Upper lobe of left lung (tissue), 6 donors: ENCODE results near the gene PTGR1. TPM values are rescaled to one million over a fixed set of nuclear protein-coding genes. Genes with fewer than 3 reads are reported as not detected.
A peak's percentile ranks its signal among the peaks of the same experiment; 100 is the strongest.
"Not testable (repeated sequence)": the region's sequence is repeated elsewhere in the genome, so short reads cannot be mapped to it uniquely, and the experiment has no call there.

ENCODE experiments used
- ATAC-seq, 2 donors: fragments of 200-7000 bp; cut with Tn5 transposase; one replicate each; pipeline ENCODE4 v1.9.1; 2022; ENCODE audit warnings: mild to moderate bottlenecking in 2 of 2, moderate library complexity in 2 of 2; ENCODE audit not compliant: low FRiP score in 2 of 2
- DNase-seq, 2 donors: peaks; one replicate each; pipeline ENCODE4 v3.0.0-alpha.2; 2019 to 2020
- H3K27ac ChIP-seq, 4 donors: fragments of 200-600 bp; sonication (generic); one replicate each; pipeline ENCODE4 v1.5.1; 2016 to 2019
- H3K27me3 ChIP-seq, 4 donors: fragments of 200-600 bp; sonication (generic); one replicate each; pipeline ENCODE4 v1.5.1; 2017 to 2019
- H3K36me3 ChIP-seq, 4 donors: fragments of 200-600 bp; sonication (generic); one replicate each; pipeline ENCODE4 v1.5.1; 2016 to 2019
- H3K4me1 ChIP-seq, 4 donors: fragments of 200-600 bp; sonication (generic); one replicate each; pipeline ENCODE4 v1.5.1; 2018 to 2019
- H3K4me3 ChIP-seq, 4 donors: fragments of 200-600 bp; sonication (generic); one replicate each; pipeline ENCODE4 v1.5.1; 2017 to 2019; ENCODE audit warnings: mild to moderate bottlenecking in 2 of 4, moderate library complexity in 1 of 4
- H3K9me3 ChIP-seq, 4 donors: fragments of 200-600 bp; sonication (generic); one replicate each; pipeline ENCODE4 v1.5.1; 2018 to 2019
- EP300 ChIP-seq, 4 donors: sonication (generic); formaldehyde crosslinking; IDR thresholded peaks; one replicate each; pipeline ENCODE4 v1.5.1; 2017; ENCODE audit warnings: antibody characterized with exemption in 4 of 4, control low read depth in 2 of 4
- POLR2A ChIP-seq, 4 donors: fragments of 450-650 bp; IDR thresholded peaks; one replicate each; pipeline ENCODE4 v1.5.1; 2016 to 2017; ENCODE audit warnings: antibody characterized with exemption in 4 of 4, mild to moderate bottlenecking in 2 of 4
- POLR2AphosphoS5 ChIP-seq, 2 donors: sonication (generic); formaldehyde crosslinking; IDR thresholded peaks; one replicate each; pipeline ENCODE4 v1.5.1; 2017; ENCODE audit warnings: antibody characterized with exemption in 2 of 2
- WGBS, 2 donors: methylation state at CpG; one replicate each; pipeline ENCODE4 v1.1.5; 2017 to 2018; 5-methylcytosine and 5-hydroxymethylcytosine counted together
- total RNA-seq, 6 donors: library from RNA; depleted of rRNA in 4 of 6; stranded (reverse); fragments of >200 nt in 4 of 6; gene quantifications; one replicate each; pipeline versions ENCODE4 v1.1.0 to v1.2.1, GENCODE V29; 2016 to 2021
- TF ChIP-seq, protein P1 (sequence below), 6 experiments: fragments of 450-650 bp in 4 of 6; fragments of 200-600 bp in 2 of 6; sonication (generic) in 2 of 6; IDR thresholded peaks; one replicate each; pipeline ENCODE4 v1.5.1; 2016 to 2019; ENCODE audit warnings: antibody characterized with exemption in 6 of 6
- donor health status: DM: no; HTN: no; CAD: no; lungs with moderate emphysema.
- donor health status: DM: no; HTN: yes; CAD: no; lungs with severe emphysema.

PTGR1 gene
- total RNA-seq, 6 donors from 2014 or later: 26.9 to 66.7 (median 35.9) TPM

DNA sequence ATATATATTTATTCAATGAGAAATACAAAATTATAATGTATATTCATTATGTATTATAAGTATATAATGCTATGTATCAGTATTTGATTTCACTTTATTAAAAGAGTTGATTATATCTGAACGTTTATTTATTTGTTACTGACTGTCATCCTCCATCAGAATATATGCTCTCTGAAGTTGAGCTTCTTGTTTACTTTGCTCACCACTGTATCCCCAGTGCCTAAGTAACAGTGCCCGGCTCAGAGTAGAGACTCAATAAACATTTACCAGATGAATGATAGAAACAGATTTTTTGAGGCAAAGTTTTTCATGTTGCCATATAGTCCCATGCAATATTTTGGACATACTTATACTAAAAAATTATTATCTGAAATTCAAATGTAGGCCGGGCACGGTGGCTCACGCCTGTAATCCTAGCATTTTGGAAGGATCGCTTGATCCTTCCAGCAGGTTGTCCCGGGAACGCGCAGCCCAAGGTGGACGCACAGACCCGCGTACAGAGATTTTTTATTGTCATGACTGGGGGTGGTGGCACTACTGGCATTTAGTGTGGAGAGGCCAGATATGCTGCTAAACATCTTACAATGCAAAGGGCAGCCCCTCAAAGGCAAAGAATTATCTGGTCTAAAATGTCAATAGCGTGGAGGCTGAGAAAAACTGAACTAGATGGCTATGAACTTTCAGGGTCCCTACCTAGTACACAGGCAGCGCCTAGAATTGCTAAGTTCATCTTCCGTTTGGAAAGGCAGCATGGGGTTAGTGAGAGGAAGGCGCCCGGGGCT, 30.9 kb upstream of the PTGR1 start:
- Histone ChIP-seq H3K36me3 (no peaks in the 10 kb centered on the region), H3K4me3 (peak overlapping the region; percentile 41 to 86 (median 77)), H3K9me3 (no peaks in the 10 kb centered on the region), H3K4me1 (peaks cover 10 to 40% (median 28%) of the 10 kb centered on the region in 4 donors), H3K27me3 (no peaks in the 10 kb centered on the region), H3K27ac (peak overlapping the region; percentile 89 to 95 (median 91))
- 10 to 17% methylated on average over 13 to 17 of the region's 17 CpGs for WGBS, 2 donors
- peak; percentile 20 to 64 for ATAC-seq
- no peak for DNase-seq
- no peak for TF ChIP-seq EP300 (IDR thresholded peaks at IDR 0.05)
- no peak for TF ChIP-seq POLR2AphosphoS5 (IDR thresholded peaks at IDR 0.05)
- TF ChIP-seq, protein P1, sequence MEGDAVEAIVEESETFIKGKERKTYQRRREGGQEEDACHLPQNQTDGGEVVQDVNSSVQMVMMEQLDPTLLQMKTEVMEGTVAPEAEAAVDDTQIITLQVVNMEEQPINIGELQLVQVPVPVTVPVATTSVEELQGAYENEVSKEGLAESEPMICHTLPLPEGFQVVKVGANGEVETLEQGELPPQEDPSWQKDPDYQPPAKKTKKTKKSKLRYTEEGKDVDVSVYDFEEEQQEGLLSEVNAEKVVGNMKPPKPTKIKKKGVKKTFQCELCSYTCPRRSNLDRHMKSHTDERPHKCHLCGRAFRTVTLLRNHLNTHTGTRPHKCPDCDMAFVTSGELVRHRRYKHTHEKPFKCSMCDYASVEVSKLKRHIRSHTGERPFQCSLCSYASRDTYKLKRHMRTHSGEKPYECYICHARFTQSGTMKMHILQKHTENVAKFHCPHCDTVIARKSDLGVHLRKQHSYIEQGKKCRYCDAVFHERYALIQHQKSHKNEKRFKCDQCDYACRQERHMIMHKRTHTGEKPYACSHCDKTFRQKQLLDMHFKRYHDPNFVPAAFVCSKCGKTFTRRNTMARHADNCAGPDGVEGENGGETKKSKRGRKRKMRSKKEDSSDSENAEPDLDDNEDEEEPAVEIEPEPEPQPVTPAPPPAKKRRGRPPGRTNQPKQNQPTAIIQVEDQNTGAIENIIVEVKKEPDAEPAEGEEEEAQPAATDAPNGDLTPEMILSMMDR (IDR thresholded peaks at IDR 0.05): no peak
- no peak for TF ChIP-seq POLR2A (IDR thresholded peaks at IDR 0.05)

DNA sequence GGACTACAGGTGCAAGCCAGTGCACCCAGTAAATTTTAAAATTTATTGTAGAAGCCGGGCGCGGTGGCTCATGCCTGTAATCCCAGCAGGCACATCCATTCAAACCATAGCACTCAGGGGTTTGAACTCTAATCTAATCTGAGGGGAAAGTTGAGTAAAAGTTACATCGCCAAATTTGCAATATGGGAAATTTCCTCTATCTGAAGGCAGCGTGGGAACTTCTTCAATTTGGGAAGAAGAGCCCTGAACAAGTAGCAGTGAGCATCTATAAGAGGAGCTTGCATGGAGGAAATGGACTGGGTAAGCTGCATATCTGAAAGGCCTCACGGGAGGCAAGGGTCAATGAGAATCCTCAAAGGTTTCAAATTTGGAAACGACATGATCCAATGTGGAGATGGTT, 29.0 kb upstream of the PTGR1 start:
- H3K27me3 ChIP-seq: no peaks in the 10 kb centered on the region
- WGBS, 2 donors: 77 to 97% methylated on average over 7 of the region's 7 CpGs
- DNase-seq: no peak

GRCh38 chr9:111627260-111627963, 28.0 kb upstream of the PTGR1 start:
- WGBS, 2 donors: 53 to 69% methylated on average over 6 to 7 of the region's 7 CpGs
- Histone ChIP-seq H3K27ac (no peak overlapping the region), H3K9me3 (no peaks in the 10 kb centered on the region), H3K4me3 (no peak overlapping the region), H3K36me3 (no peaks in the 10 kb centered on the region), H3K27me3 (no peaks in the 10 kb centered on the region), H3K4me1 (peaks cover 5 to 15% (median 12%) of the 10 kb centered on the region in 4 donors)
- no peak for TF ChIP-seq POLR2A (IDR thresholded peaks at IDR 0.05)
- TF ChIP-seq, protein P1 (IDR thresholded peaks at IDR 0.05): no peak
- no peak for TF ChIP-seq EP300 (IDR thresholded peaks at IDR 0.05)
- no peak for TF ChIP-seq POLR2AphosphoS5 (IDR thresholded peaks at IDR 0.05)
- ATAC-seq (no peak), DNase-seq (no peak)

More for the DNA sequence above, 29.0 kb upstream of the PTGR1 start:
- H3K4me1 ChIP-seq: peaks cover 5 to 25% (median 21%) of the 10 kb centered on the region in 4 donors
- ATAC-seq: no peak
- H3K9me3 ChIP-seq: no peaks in the 10 kb centered on the region
- TF ChIP-seq, protein P1 (IDR thresholded peaks at IDR 0.05): no peak
- TF ChIP-seq EP300 (IDR thresholded peaks at IDR 0.05) (no peak), POLR2AphosphoS5 (IDR thresholded peaks at IDR 0.05) (no peak), POLR2A (IDR thresholded peaks at IDR 0.05) (no peak)
- H3K4me3 ChIP-seq: no peak overlapping the region
- H3K36me3 ChIP-seq: no peaks in the 10 kb centered on the region
- H3K27ac ChIP-seq: no peak overlapping the region

DNA sequence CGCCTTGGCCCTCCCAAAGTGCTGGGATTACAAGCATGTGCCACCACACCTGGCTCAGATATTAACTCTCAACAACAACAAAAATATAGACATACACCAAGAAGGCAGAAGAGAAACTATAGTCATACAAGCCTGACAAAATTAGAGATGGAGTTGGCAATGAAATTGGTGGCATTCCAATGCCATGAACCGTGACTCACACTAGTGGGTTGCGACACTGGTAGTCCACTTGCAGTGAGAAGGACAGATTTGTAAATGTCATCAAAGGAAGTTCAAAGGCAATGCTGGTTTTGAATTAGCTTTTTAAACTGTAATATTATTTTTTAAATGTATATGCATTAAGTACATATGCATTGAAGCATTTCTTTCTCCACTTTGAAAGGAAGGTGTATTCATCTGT, 23.2 kb upstream of the PTGR1 start:
- H3K4me3 ChIP-seq: no peak overlapping the region
- peaks cover 0 to 5% (median 1%) of the 10 kb centered on the region in 4 donors for H3K4me1 ChIP-seq
- H3K27ac ChIP-seq: peak overlapping the region in 1 of 4 donors; percentile 17
- H3K36me3 ChIP-seq: no peaks in the 10 kb centered on the region
- H3K9me3 ChIP-seq: no peaks in the 10 kb centered on the region
- DNase-seq (peak in 1 of 2 donors; percentile 78), ATAC-seq (peak in 1 of 2 donors; percentile 64)
- TF ChIP-seq POLR2AphosphoS5 (IDR thresholded peaks at IDR 0.05) (peak; percentile 48 to 66), POLR2A (IDR thresholded peaks at IDR 0.05) (no peak)
- H3K27me3 ChIP-seq: no peaks in the 10 kb centered on the region
- WGBS, 2 donors: 50 to 52% methylated on average over 3 of the region's 3 CpGs

DNA sequence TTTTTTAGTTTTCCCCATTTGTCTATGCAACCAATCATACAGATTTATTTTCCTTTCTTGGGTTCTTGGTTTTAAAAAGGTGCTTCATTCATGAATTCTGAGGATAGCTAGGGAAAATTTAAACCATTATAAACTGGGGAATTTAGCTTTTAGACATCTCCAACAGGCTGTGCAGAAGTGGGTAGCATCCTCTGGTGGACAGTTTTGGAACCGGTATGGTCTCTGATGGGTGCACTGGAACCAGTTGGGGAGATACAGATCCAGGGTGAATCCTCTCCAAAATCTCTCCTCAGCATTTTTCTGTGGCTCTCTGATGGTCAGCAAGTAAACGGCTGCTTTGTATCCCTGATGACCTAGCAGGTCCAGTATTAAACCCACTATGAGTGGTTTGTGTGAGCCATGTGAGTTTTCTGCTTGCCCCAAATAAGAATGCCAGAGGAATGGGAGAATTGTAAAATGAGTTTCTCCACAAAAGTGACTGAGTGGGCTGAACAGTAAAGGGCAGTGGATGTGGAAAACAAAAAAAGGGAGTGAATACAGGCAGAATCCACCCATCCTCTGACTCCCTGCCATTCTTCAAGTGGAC, 22.5 kb upstream of the PTGR1 start:
- Histone ChIP-seq H3K4me1 (peaks cover 0 to 5% (median 1%) of the 10 kb centered on the region in 4 donors), H3K27ac (no peak overlapping the region), H3K9me3 (no peaks in the 10 kb centered on the region), H3K27me3 (no peaks in the 10 kb centered on the region), H3K4me3 (no peak overlapping the region), H3K36me3 (no peaks in the 10 kb centered on the region)
- ATAC-seq (peak in 1 of 2 donors; percentile 91), DNase-seq (no peak)
- TF ChIP-seq, protein P1 (IDR thresholded peaks at IDR 0.05): peak in 5 of 6 experiments; percentile 37 to 74 (median 49)
- TF ChIP-seq EP300 (IDR thresholded peaks at IDR 0.05): no peak
- no peak for TF ChIP-seq POLR2A (IDR thresholded peaks at IDR 0.05)
- 20 to 41% methylated on average over 2 of the region's 2 CpGs for WGBS, 2 donors

- not testable (repeated sequence) for ATAC-seq, H3K4me3 ChIP-seq, H3K27ac ChIP-seq, H3K27me3 ChIP-seq, H3K4me1 ChIP-seq, H3K9me3 ChIP-seq, H3K36me3 ChIP-seq
- 92 to 98% methylated on average over 7 to 11 of the region's 29 CpGs for WGBS, 2 donors
- peak in 1 of 2 donors; percentile 76 for DNase-seq
Measured at GRCh38 chr9:111617349-111617748, 17.9 kb upstream of the PTGR1 start.
